HG03520 (cell line): ENCODE measurements around the gene THAP7.
"Not testable (repeated sequence)": the region's sequence is repeated elsewhere in the genome, so short reads cannot be mapped to it uniquely, and the experiment has no call there.

Experiments
- ATAC-seq: cut with Tn5 transposase; IDR thresholded peaks from one replicate; pipeline ENCODE4 v1.9.1; 2021; ENCODE audit warnings: mild to moderate bottlenecking, moderate library complexity; ENCODE audit not compliant: unreplicated experiment

Gene THAP7

GRCh38 chr22:21001601-21002325 is at the start of gene THAP7:
Gene THAP7, minus strand, starts transcription at chr22:21002118. Its CDS starts 207 bp downstream, at chr22:21001911.
- peak; percentile 80 for ATAC-seq

GRCh38 chr22:21051145-21051830 is 49.4 kb upstream of the THAP7 start:
- ATAC-seq, result no peak

- not testable (repeated sequence) for ATAC-seq
Observed at GRCh38 chr22:21048965-21049364, 47.0 kb upstream of the THAP7 start.

GRCh38 chr22:21048448-21048847 is 46.5 kb upstream of the THAP7 start:
- not testable (repeated sequence) for ATAC-seq

- ATAC-seq, result no peak
Observed at GRCh38 chr22:21047730-21048129, 45.8 kb upstream of the THAP7 start.

GRCh38 chr22:21047035-21047661 is 45.2 kb upstream of the THAP7 start:
- ATAC-seq, result no peak

- peak; percentile 76 for ATAC-seq
Observed at GRCh38 chr22:21045585-21046294, 43.8 kb upstream of the THAP7 start, which contains the start of gene LRRC74B. Gene LRRC74B, plus strand, starts transcription at chr22:21045946. Its CDS starts 41 bp downstream, at chr22:21045987.

GRCh38 chr22:21044931-21045584 is 43.1 kb upstream of the THAP7 start:
- ATAC-seq, result no peak

- no peak for ATAC-seq
Observed at GRCh38 chr22:21043860-21044535, 42.1 kb upstream of the THAP7 start.

GRCh38 chr22:21042978-21043859 is 41.3 kb upstream of the THAP7 start:
- ATAC-seq, result no peak

- ATAC-seq, result no peak
Observed at GRCh38 chr22:21041937-21042336, 40.0 kb upstream of the THAP7 start.

GRCh38 chr22:21039158-21039557 is 37.2 kb upstream of the THAP7 start:
- not testable (repeated sequence) for ATAC-seq

- ATAC-seq, result no peak
Observed at GRCh38 chr22:21038405-21038804, 36.5 kb upstream of the THAP7 start.

- ATAC-seq, result no peak
Observed at GRCh38 chr22:21034989-21035388, 33.1 kb upstream of the THAP7 start.

- no peak for ATAC-seq
Observed at GRCh38 chr22:21033895-21034294, 32.0 kb upstream of the THAP7 start.

- no peak for ATAC-seq
Observed at GRCh38 chr22:21032868-21033688, 31.2 kb upstream of the THAP7 start.

GRCh38 chr22:21032037-21032867 is 30.3 kb upstream of the THAP7 start, which contains the start of gene SLC7A4:
Gene SLC7A4, minus strand, starts transcription at chr22:21032561. Its CDS starts 749 bp downstream, at chr22:21031812.
- no peak for ATAC-seq
